ENCODE results near the gene SLC25A26. TPM values are rescaled to one million over a fixed set of nuclear protein-coding genes. Genes with fewer than 3 reads are reported as not detected.

SLC25A26 gene
- total and polyA plus RNA-seq, 2 of the 13 experiments (the other 11 are each of a cell fraction or from before 2014, with no cell fraction given) = 23.1 to 32.7 TPM

- no peak for FAIRE-seq
These were observed 176.1 kb downstream of the SLC25A26 start for GRCh38 chr3:66396888-66397287.

More at GRCh38 chr3:66396888-66397287, 176.1 kb downstream of the SLC25A26 start:
- no peaks in the 10 kb centered on the region for H4K20me1 ChIP-seq (ENCODE audit: insufficient read depth, low read length)
- H2AFZ ChIP-seq (ENCODE audit: low read length) = no peak overlapping the region
- no peak overlapping the region for H3K9ac ChIP-seq (ENCODE audit: insufficient read depth, low read depth, low read length)
- WGBS (ENCODE audit: low lambda C conversion rate) = 97% methylated on average over 9 of the region's 9 CpGs
- H3K4me3 ChIP-seq (replicated peaks in 1 of 3; ENCODE audit: insufficient read depth in 1 of 3, low read depth in 2 of 3, low read length in 3 of 3) = no peak overlapping the region
- in situ Hi-C loops (cut with HindIII; ENCODE audit: extremely low pct_ligation_motif_present, low pct_unique_long_range_greater_than_20kb) (no loop called here), intact Hi-C loops (cut with micrococcal nuclease; ENCODE audit: unreplicated experiment) (no loop called here)
- no peak for ATAC-seq
- H3K9me3 ChIP-seq (ENCODE audit: low read length) = no peaks in the 10 kb centered on the region
- no peak for DNase-seq (ENCODE audit: low spot score)
- no peaks in the 10 kb centered on the region for H3K27me3 ChIP-seq (ENCODE audit: control insufficient read depth in 1 of 2, insufficient read depth in 2 of 2, low read length in 2 of 2)
- CTCF ChIA-PET (ENCODE audit: low intra/inter-chr PET ratio, low total read pairs) = no interaction called here
- no peaks in the 10 kb centered on the region for H3K79me2 ChIP-seq (ENCODE audit: insufficient read depth, low read length)
- no TSS peak for BruUV-seq (replicated peaks)
- H3K4me1 ChIP-seq (ENCODE audit: insufficient read depth, low read length) = no peaks in the 10 kb centered on the region
- TF ChIP-seq NFE2 (CRISPR knock-in tag; IDR thresholded peaks at IDR 0.05) (no peak), ZNF713 (CRISPR knock-in tag; IDR thresholded peaks at IDR 0.05) (no peak), ZFAT (CRISPR knock-in tag; conservative IDR thresholded peaks at IDR 0.05) (no peak), ZBTB2 (CRISPR knock-in tag; IDR thresholded peaks at IDR 0.05; ENCODE audit: low read depth) (no peak), ZNF235 (CRISPR knock-in tag; IDR thresholded peaks at IDR 0.05; ENCODE audit: borderline replicate concordance) (no peak), MED13 (CRISPR knock-in tag; IDR thresholded peaks at IDR 0.05) (no peak), ZNF672 (CRISPR knock-in tag; IDR thresholded peaks at IDR 0.05) (no peak), TARDBP (CRISPR knock-in tag; IDR thresholded peaks at IDR 0.05) (no peak), ZNF121 (CRISPR knock-in tag; IDR thresholded peaks at IDR 0.05) (no peak), ZNF557 (CRISPR knock-in tag; IDR thresholded peaks at IDR 0.05) (no peak), ZNF788 (CRISPR knock-in tag; IDR thresholded peaks at IDR 0.05; ENCODE audit: borderline replicate concordance) (no peak), SRSF1 (optimal IDR thresholded peaks at IDR 0.05; ENCODE audit: low read depth, low read length) (no peak), ZNF276 (CRISPR knock-in tag; IDR thresholded peaks at IDR 0.05; ENCODE audit: low read depth) (no peak), ZNF451 (CRISPR knock-in tag; IDR thresholded peaks at IDR 0.05) (no peak), ZNF414 (CRISPR knock-in tag; IDR thresholded peaks at IDR 0.05) (no peak), AGO1 (IDR thresholded peaks at IDR 0.05; ENCODE audit: low read depth, low read length, poor library complexity, severe bottlenecking) (no peak), ZSCAN12 (CRISPR knock-in tag; IDR thresholded peaks at IDR 0.05) (no peak)
- H3K27ac ChIP-seq (ENCODE audit: extremely low read length, insufficient read depth, low read length) = no peak overlapping the region
- POLR2A ChIA-PET = no interaction called here
- H3K4me2 ChIP-seq (ENCODE audit: low read depth, low read length) = no peak overlapping the region
- H3K36me3 ChIP-seq (replicated peaks in 1 of 2; ENCODE audit: control insufficient read depth in 1 of 2, insufficient read depth in 2 of 2, low read length in 2 of 2) = peaks cover 25 to 70% of the 10 kb centered on the region in 2 experiments
